HG02588 (cell line): ENCODE data around the gene RARA.

Experiments used
- ATAC-seq: cut with Tn5 transposase; IDR thresholded peaks from one replicate; pipeline ENCODE4 v1.9.1; 2021; ENCODE audit warnings: mild to moderate bottlenecking, moderate library complexity; ENCODE audit not compliant: unreplicated experiment

Gene RARA

GRCh38 chr17:40309031-40309948 lies at the start of gene RARA:
RARA (plus strand) TSS chr17:40309180; CDS start chr17:40331219, 22,039 bp downstream.
- ATAC-seq: no peak

- ATAC-seq: no peak
Observed at GRCh38 chr17:40259505-40259904, 49.5 kb upstream of the RARA start.

- no peak for ATAC-seq
Observed at GRCh38 chr17:40260528-40260927, 48.5 kb upstream of the RARA start.

- no peak for ATAC-seq
Observed at GRCh38 chr17:40264458-40265185, 44.4 kb upstream of the RARA start.

- no peak for ATAC-seq
Observed at GRCh38 chr17:40265337-40265736, 43.6 kb upstream of the RARA start.

GRCh38 chr17:40266882-40267281 lies 42.1 kb upstream of the RARA start:
- no peak for ATAC-seq

GRCh38 chr17:40268141-40268712 lies 40.8 kb upstream of the RARA start:
- ATAC-seq: no peak

GRCh38 chr17:40278414-40278813 lies 30.6 kb upstream of the RARA start:
- no peak for ATAC-seq

GRCh38 chr17:40279402-40279801 lies 29.6 kb upstream of the RARA start:
- no peak for ATAC-seq

- no peak for ATAC-seq
Observed at GRCh38 chr17:40281663-40282062, 27.3 kb upstream of the RARA start.

GRCh38 chr17:40283662-40284061 lies 25.3 kb upstream of the RARA start:
- no peak for ATAC-seq

- ATAC-seq: no peak
Observed at GRCh38 chr17:40284085-40284713, 24.8 kb upstream of the RARA start.

- ATAC-seq: no peak
Observed at GRCh38 chr17:40286473-40286872, 22.5 kb upstream of the RARA start.

- no peak for ATAC-seq
Observed at GRCh38 chr17:40287159-40287493, 21.9 kb upstream of the RARA start.

GRCh38 chr17:40287494-40288369 lies 21.2 kb upstream of the RARA start, which contains the start of gene CDC6:
CDC6 (plus strand) TSS chr17:40287879; CDS start chr17:40289421, 1,542 bp downstream.
- ATAC-seq: peak; percentile 93

GRCh38 chr17:40290629-40291280 lies 18.2 kb upstream of the RARA start:
- no peak for ATAC-seq

- ATAC-seq: no peak
Observed at GRCh38 chr17:40291281-40291664, 17.7 kb upstream of the RARA start.

- ATAC-seq: no peak
Observed at GRCh38 chr17:40293363-40293762, 15.6 kb upstream of the RARA start.

GRCh38 chr17:40295488-40296436 lies 13.2 kb upstream of the RARA start:
- ATAC-seq: no peak
